T-helper 2 cell (primary cell): ENCODE data around the gene FRMPD2.
"Not testable (repeated sequence)": the region's sequence is repeated elsewhere in the genome, so short reads cannot be mapped to it uniquely, and the experiment has no call there.

Source experiments
- DNase-seq, 5 experiments: peaks; one replicate each; pipeline versions ENCODE4 v3.0.0 to v3.0.0-alpha.2; 2012 to 2022

FRMPD2 gene

GRCh38 chr10:48249763-48250351 is 24.6 kb downstream of the FRMPD2 start:
- no peak for DNase-seq

GRCh38 chr10:48249004-48249762 is 25.3 kb downstream of the FRMPD2 start:
- DNase-seq, result no peak

GRCh38 chr10:48248462-48248861 is 26.0 kb downstream of the FRMPD2 start:
- no peak for DNase-seq

DNA sequence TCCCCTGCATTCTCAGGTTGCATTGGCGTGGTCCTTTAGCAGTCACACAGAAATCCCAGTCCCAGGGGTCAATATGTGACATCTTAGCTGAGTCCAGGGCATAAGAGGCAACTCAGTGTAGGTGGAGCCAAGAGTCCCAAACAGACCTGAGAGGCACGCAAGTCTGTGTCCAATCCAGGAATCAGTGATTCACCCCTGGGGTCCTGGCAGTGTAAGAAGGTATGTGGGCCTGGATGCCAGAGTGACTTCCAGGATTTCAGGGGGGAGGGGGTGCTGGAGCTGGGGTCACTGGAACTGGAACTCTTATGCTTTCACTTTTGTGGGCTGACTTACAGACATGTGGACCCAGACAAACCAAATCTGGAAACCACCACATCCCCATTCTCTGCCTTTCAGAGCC is 26.8 kb downstream of the FRMPD2 start:
- DNase-seq, result no peak

DNA sequence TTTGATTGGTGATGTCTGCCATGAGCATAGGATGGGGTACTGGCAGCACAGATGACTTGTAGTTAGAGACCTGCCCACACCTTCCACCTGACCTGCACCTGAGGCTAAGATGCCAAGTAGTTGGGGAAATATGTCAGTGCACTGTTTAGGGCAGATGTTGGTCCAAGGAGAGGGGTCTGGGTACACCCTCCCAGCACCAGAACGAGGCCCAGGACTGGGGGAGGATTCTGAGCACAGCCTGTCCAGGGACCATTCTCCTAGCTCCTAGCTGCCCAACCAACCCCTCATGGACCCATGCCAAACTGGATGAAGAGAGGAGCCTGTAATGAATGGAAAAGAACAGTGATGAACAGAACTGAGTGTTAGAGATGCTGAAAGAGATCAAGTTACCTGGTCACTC is 28.0 kb downstream of the FRMPD2 start:
- DNase-seq, result no peak

DNA sequence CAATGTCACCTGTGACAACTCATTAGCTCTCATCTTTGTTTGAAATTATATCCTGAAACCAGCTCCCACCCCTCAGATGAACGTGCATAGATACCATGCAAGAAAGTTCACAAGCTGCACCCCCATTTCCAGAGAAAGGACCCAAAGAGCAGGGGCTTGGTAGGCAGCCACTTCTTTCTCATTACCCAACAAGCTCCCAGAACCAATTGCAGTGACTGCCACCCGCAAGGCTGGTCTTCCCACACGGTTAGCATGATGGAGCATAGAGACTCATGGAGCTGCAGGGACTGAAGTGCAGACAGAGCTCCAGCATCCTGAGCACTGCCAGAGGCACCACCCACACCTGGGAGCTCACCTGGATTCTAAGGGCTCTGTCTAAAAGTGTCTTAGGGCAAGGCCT is 28.5 kb downstream of the FRMPD2 start:
- no peak for DNase-seq

GRCh38 chr10:48243921-48244320 is 30.6 kb downstream of the FRMPD2 start:
- DNase-seq, result not testable (repeated sequence)

- DNase-seq, result no peak
These were observed 31.0 kb downstream of the FRMPD2 start for GRCh38 chr10:48243487-48243886.

DNA sequence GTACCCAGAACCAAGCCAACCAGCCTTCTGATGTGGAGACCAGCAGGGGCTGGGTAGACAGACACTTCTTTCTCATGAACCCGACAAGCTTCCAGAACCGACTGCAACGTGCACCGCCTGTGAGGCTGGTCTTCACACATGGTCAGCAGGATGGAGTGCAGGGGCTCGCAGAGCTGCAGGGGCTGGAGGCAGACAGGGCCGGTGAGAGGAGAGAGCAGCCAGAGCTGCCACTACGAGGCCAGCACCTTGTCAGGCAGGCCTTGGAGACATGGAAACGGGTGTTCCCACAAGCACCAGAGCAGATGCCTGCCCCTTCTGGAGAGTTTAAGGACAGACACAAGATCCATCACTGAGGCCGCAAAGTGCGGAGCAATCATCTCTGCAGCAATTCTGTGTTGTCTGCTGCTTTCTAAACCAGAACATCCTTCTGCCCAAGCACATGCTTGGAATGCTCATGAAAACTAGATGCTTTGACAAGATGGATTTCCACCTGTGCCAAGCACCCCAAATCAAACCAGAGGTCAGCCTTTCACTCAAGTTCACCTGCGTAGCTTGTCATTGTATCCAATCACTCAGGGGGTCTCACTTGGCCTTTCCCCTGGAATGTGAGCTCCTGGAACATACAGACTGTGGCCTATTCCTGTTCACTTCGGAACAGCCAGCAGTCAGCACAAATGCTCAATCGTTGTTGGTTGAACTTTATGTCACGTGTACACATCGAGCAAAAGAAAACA is 32.2 kb downstream of the FRMPD2 start:
- DNase-seq, result no peak

- no peak for DNase-seq
These were observed 33.2 kb downstream of the FRMPD2 start for GRCh38 chr10:48241332-48241731.

- DNase-seq, result no peak
These were observed 34.3 kb downstream of the FRMPD2 start for GRCh38 chr10:48240196-48240595.

DNA sequence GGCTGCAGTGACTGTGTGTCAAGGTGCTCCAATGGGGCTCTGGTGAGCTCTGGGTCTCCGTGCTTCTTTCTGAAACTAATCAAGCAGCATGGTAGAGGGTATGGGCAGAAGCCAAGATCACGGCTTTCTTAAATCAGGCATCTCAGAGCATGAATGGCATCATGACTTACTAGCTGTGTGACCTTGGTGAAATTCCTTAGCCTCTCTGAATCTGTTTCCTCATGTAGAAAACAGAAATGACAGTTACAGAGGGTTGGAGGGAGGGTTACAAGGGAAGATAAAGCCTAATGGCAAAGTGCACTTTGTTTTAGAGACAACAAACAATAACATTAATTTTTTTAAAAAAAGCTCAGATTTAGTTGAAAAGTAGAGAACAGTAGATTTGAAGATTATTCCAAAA is 34.9 kb downstream of the FRMPD2 start:
- no peak for DNase-seq

- no peak for DNase-seq
These were observed 35.5 kb downstream of the FRMPD2 start for GRCh38 chr10:48238826-48239520.

DNA sequence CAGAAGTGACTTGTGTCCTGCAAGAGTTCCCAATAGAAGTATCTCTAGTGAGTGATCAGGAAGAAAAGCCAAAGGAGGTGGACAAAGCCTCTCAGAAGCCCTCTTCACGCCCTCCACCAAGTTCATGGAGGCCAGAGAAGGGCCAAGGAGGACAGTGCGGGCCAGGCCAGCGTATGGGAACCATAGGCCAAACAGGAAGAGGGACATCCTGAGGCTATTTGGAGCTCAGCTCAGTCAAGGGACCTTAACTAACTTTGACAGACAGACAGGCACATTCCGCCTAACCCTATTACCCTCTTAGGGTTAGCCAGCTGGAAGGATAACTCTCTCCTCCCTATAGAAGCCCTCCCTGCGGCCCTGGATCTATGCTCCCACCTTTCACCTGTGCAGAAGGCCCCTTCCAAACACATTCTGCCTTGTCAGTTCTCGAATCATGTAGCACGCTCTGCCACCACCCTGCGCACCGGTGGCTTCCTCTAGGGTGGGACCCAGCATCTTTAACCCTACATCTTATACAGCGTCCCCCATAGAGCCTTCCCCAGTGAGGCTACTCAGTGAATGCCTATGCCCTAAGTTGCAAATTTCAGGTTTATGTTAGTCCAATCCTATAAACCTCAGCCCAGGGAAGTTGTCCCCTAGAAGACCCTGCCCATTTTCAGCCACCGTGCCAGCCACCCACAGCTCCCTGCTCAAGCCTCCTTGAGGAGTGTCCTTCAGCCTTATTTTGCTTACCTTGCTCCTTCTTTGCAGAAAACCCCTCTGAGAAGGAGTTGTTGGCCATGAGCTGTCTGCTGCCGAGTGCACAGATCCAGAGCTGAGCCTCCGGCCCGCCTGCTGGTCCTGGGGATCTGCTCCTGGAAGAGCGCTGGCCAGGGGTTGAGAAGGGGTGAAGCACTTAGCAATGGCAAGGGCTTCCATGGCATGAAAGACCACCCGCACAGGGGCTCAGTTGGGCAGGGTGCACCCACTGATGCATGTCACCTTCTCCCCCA is 36.9 kb downstream of the FRMPD2 start:
- DNase-seq, result no peak

GRCh38 chr10:48236199-48236621 is 38.3 kb downstream of the FRMPD2 start:
- DNase-seq, result no peak

DNA sequence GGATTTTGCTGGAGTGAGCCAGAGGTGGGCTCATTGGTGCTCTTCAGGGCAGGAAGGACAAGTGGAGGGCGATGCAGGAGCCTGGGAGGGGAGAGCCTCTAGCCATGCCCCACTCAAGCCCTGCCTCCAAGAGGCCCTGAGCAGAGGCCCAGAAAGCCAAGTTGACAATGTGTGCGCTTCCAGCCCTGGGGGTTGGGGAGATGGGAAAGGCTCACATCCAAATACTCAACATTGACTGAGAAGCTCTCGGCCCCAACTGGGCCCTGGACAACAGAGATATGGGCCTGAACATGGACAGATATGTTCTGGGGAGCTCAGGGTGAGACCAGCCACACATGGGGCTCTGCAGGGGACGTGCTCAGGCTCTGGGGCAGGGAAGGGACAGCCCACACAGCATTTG is 39.0 kb downstream of the FRMPD2 start:
- no peak for DNase-seq

DNA sequence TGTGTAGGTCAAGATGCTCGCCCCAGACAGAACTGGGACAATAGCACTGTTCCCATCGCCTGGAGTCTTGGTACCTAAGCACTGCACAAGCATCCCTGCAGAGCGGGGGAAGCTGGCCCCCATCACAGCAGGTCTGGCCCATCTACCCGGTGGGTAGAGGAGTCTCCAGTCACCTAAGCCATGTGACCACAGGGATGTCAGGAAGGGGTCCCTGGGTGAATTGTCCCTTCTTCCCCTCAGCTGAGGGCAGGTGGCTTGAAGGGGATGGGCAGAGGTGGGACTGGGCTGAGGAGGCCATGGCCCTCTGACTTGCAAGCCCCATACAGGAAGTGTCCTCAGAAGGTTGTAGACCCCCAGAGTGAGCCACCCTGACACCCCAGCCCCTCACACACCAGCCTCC is 39.7 kb downstream of the FRMPD2 start:
- DNase-seq, result no peak

GRCh38 chr10:48234295-48234694 is 40.2 kb downstream of the FRMPD2 start:
- DNase-seq, result no peak

GRCh38 chr10:48233559-48234005 is 40.9 kb downstream of the FRMPD2 start:
- no peak for DNase-seq

DNA sequence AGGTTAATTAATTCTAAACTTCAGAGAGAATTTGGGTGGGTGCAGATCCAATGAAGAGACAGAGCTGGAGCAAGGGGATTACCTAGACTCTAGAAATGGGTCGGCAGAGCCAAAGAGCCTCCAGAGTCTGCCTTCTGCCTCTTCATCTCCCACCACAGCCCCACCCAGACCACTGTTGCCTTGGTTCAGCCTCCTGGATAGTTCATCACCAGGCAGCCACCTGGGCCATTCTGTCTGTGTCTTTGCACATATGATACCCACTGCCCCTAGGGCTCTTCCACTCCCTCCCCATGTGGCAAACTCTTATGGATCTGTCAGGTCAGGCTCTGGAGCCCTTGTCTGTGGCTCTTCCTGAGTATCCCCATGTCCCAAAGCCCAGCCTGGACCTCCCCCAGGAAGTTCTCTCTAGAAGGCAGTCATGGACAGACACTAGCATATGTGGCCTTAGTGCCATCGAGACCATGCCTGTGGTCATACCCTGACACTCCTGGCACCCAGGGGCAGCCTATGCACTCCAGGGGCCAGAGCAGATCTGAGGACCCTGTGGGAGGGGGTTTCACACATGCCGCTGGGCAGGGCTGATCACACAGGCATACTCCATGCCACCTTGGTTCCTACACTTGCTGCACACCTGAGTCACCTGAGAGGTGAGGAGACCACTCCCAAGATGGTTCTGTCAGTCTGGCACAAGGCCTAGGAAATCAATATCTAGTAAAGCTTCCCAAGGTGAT is 41.6 kb downstream of the FRMPD2 start:
- no peak for DNase-seq

DNA sequence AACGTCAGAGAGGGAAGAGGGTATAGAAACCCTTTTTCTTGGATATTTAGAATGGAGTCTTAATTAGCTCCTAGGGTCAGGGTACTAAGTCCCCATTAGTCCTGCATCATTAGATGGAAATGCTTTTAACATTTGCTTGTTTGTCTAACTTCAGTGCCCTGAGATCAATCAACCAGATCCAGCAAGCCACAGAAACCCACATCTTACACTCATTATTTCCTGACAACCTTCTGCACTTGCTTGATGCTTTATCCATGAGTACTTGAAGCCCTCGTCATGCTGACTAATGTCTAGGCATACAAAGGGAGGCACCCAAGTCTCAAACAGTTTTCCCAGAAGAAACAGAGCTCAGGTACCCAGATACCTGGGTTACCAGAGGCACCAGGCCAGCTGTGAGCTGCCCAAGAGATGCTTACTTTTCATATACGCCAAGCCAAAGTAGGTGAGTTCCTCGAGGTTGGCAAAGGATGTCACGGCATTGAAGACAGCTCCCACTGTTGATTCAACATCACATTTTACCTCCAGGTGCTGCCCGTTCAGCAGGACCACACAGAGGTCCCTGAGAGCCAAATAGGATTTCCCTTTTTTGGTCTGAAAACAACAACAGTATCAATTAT is 42.7 kb downstream of the FRMPD2 start:
- DNase-seq, result peak in 1 of 5 experiments; percentile 56
